GM21529 (cell line): Measurements from ENCODE around the gene ZNF22.

Source experiments
- ATAC-seq: cut with Tn5 transposase; IDR thresholded peaks from one replicate; pipeline ENCODE4 v1.9.1; 2021; ENCODE audit not compliant: unreplicated experiment

Gene ZNF22

DNA sequence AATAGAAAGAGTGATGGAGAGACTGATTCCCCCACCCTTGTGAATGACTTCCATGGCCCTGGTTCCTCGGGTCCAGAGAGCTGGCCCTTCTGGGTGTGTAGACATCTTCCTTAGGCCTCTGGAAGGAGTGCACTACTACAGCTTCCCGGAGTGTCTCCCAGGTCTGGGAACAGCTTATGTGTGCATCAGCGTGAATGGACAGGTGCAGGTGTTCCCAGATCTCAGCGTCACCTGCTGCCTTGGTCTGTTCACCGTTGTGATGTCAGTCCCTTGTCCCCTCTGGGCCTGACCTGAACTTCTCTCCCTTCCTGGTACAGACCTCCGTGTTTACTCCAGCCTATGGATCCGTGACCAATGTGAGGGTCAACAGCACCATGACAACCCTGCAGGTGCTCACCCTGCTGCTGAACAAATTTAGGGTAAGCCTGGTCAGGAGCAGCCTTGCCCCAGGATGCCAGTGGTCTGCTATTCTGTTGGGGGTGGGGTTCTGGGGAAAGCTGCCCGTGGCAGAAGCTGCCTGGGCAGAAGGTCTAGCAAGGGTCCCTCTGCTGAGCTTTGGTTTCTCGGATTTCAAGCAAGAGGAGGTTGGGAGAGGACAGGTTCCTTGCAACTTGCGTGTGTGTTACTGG, 11.7 kb upstream of the ZNF22 start:
- no peak for ATAC-seq

GRCh38 chr10:44989597-44990301, 11.0 kb upstream of the ZNF22 start:
- ATAC-seq, result no peak

- ATAC-seq, result no peak
Measured at GRCh38 chr10:44990302-44990655, 10.4 kb upstream of the ZNF22 start.

DNA sequence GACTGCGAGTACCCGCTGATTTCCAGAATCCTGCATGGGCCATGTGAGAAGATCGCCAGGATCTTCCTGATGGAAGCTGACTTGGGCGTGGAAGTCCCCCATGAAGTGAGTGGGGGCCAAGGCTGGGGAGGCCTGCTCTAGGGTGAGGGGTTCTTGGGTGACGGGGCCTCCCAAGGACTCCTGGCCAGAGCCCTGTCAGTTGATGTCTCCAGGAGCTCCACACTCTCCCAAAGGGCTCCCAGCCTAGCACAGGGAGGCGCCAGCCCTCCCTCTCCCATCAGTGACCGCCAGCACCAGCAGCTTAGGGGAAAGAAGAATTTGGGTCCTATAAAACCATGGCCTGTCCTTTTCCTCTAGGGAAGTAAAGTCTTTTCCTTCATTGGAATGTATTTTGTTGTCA, 9.8 kb upstream of the ZNF22 start:
- ATAC-seq, result no peak

DNA sequence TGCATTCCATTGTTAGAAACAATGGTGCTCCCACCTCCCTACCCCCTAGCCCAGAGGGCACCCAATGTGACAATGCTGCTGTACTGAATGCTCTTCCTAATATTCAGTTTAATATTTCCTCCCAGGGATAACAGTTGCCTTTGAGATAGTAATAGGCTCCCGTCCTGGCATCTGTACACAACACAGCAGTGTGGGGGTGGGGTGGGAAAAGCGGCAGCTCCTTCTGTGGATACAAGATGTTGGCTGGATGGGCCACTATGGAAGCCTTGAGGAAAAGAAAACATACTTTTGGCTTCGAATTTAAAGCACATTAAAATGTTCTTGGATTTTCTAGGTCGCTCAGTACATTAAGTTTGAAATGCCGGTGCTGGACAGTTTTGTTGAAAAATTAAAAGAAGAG, 9.2 kb upstream of the ZNF22 start:
- ATAC-seq, result no peak

DNA sequence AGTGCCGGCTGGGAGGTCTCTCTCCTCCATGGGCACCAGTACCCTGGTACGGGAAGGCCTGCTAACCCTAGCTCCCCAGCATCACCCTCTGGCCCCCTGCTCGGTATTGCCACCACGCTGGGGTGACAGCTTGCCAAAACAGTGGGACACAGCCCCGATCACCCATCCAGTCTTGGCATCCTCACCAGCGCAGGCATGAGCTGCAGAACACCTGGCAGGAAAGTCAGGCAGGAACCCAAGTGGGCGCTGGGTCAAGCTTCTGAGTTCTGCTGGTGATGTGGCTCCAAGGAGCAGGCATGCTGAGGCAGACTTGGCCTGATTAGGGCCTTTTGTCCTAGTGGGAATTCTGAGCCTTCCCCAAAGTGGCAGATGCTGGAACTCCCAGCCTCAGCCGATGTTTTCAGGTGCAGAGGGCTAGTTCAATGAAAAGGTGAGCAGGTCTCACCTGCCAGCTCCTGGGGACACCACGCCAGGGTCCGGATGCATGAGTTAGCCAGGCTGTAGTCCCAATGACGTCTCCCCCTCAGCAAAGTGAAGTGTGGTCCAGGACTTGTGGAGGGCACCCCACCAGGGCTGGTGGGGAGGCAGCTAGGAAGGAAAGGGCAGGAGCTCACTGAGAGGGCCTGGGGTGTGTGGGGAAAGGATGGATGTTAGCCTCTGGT, 8.5 kb upstream of the ZNF22 start:
- ATAC-seq, result no peak

- no peak for ATAC-seq
Measured at GRCh38 chr10:44992732-44993225, 7.9 kb upstream of the ZNF22 start.

DNA sequence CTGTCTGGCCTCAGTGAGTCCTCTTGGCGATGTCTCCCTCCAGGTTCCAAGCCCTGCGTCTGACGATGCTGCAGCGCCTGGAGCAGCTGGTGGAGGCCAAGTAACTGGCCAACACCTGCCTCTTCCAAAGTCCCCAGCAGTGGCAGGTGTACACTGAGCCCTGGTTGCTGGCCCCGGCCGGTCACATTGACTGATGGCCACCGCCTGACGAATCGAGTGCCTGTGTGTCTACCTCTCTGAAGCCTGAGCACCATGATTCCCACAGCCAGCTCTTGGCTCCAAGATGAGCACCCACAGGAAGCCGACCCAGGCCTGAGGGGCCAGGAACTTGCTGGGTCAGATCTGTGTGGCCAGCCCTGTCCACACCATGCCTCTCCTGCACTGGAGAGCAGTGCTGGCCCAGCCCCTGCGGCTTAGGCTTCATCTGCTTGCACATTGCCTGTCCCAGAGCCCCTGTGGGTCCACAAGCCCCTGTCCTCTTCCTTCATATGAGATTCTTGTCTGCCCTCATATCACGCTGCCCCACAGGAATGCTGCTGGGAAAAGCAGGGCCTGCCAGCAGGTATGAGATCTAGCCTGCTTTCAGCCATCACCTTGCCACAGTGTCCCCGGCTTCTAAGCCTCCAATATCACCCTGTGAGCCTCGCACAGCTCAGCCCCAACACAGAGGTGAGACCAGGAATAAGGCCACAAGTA, 7.3 kb upstream of the ZNF22 start:
- ATAC-seq, result no peak

DNA sequence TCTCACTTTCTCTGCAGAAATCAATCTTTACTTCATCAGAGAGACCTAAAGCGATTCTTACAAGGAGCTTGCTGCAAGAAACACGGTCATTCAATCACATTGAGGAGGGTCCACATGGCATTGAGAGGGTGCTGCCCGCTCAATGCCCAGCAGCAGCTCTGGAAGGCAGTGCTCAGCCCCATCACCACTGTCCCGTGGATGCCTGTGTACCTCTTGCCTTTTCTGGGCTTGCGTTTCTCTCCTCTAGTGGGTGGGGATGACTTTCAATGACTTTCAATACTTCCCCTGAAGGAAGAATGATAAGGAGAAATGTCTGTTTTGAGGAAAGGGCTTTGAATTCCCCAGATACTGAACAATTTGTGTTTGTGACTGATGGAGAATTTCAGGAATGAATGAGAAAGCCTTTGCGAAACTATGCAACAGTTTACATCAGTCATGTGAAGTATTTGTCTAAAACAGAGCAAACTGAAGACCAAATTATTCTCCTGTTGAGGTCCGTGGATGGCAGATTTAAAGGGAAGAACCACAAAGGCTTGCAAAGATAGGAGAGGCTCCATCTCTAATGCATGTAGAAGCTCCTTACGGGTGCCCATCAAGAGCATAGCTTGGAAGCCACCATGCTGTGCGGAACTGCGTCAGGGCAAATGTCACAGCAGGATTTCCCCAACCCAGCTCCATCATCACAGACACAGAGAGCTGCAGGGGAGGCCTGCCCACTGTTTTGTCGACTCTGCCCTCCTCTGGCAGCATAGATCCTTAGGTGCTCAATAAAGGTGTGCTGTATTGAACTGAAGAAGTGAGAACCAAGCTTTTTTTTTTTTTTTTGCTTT, 6.6 kb upstream of the ZNF22 start:
- no peak for ATAC-seq

GRCh38 chr10:44994752-44995530, 5.8 kb upstream of the ZNF22 start:
- no peak for ATAC-seq

DNA sequence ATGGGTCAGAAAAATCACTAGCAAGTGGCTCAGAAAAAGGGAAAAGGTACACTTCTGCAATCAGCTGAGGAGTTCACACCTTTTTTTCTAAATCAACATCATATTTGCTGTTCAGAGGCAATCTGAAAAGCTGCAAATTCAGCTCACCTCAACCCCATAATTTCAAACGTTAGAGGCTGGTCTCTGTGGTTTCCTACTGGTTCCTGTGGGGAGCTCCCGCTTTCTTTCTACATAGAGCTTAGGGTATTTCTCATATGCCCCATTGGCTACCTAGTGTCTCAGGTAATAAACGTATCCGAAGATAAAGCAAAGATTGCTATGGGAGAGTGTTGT, 5.2 kb upstream of the ZNF22 start:
- no peak for ATAC-seq

- ATAC-seq, result no peak
Measured at GRCh38 chr10:44995914-44996669, 4.6 kb upstream of the ZNF22 start.

DNA sequence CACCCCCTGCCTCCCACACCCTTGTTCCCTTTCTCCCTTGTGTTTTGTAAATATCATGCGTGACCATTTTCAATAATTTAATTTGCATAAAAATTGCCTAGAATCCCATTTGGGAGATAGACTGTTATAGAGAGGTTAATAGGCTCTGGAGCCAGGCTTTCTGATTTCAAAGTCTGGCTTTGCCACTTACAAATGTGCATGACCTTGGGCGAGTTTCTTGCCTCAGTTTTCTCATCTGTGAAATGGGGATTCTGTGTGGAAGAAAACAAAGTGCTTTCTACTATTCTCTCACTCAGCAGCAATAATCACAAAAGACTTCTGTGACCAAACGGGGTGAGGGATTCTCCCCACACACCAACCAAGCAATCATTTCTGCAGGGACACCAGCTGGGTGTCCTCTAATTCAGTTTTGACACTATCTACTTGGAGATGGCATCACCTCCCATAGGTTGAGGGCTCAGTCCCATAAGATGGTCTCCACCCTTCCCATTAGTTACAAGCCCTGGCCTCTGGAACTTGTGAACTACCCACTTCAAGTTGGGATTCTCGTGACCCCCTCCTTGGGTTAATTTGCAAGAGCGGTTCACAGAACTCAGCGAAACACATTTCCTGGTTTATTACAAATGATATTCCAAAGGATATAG, 3.5 kb upstream of the ZNF22 start:
- no peak for ATAC-seq

- no peak for ATAC-seq
Measured at GRCh38 chr10:44998146-44998631, 2.5 kb upstream of the ZNF22 start.

DNA sequence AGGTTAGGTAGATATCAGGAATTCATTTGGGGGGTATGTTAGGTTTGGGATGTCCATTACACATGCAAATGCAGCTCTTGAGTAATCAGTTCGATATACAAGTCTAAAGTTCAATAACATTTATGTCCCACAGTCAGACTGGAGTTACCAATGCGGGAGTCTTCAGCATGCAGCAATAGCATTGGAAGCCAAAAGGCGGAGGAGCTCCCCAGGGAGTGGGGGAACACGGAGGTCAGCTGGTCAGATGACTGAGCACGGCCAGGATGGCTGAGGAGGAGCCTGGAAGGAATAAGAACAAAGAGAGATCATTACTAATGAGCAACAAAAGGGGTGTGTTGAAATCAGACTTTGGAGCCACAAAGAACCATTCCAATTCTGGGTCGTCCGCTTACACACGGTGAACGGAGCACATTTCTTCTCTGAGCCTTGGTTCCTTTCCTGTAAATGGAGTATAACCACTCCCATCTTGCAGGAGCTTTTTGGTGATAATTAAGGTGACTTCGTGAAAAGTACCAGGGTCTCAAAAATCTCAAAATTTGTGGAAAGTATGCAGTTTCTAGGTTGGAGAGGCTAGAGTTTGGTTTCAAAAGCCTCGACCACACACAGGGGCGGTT, 478 bp upstream of the ZNF22 start:
- no peak for ATAC-seq

- ATAC-seq, result peak; percentile 77
Measured at GRCh38 chr10:45001381-45002148, 842 bp downstream of the ZNF22 start.

DNA sequence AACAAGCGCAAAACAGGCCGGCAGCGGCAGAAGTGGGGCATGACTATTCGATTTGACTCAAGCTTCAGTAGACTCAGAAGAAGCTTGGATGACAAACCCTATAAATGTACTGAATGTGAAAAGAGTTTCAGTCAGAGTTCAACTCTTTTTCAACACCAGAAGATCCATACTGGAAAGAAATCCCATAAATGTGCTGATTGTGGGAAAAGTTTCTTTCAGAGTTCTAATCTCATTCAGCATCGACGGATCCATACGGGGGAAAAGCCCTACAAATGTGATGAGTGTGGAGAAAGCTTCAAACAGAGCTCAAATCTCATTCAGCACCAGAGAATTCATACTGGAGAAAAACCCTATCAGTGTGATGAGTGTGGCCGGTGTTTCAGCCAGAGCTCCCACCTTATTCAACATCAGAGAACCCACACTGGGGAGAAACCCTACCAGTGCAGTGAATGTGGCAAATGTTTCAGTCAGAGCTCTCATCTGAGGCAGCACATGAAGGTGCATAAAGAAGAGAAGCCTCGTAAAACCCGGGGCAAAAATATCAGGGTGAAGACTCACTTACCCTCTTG, 2.8 kb downstream of the ZNF22 start:
- no peak for ATAC-seq
